RWPE1 (cell line): ENCODE data around the gene PWWP2B.

Source experiments
- CTCF ChIA-PET: fragments of 350-600 bp; sonication (Branson Sonifier 250); formaldehyde crosslinking; extraction: SDS; loops from one replicate; lab custom pipeline; 2021; lab: Yijun Ruan, JAX
- POLR2A ChIA-PET: fragments of 400-600 bp; formaldehyde crosslinking; extraction: SDS; loops from one replicate; lab custom pipeline; 2020; ENCODE audit warnings: antibody characterized with exemption; ENCODE audit not compliant: low non-redundant PET; lab: Yijun Ruan, JAX
- DNase-seq: peaks from one replicate; pipeline ENCODE4 v3.0.0; 2012; ENCODE audit warnings: low spot score
- H3K27ac ChIP-seq: fragments of 450-650 bp; 2 replicates; pipeline ENCODE4 v1.5.1; 2017
- TF ChIP-seq, protein P1 (sequence below): fragments of 450-650 bp; conservative IDR thresholded peaks from 2 replicates; pipeline ENCODE4 v1.5.1; 2017; ENCODE audit warnings: low read depth, mild to moderate bottlenecking

PWWP2B gene

DNA sequence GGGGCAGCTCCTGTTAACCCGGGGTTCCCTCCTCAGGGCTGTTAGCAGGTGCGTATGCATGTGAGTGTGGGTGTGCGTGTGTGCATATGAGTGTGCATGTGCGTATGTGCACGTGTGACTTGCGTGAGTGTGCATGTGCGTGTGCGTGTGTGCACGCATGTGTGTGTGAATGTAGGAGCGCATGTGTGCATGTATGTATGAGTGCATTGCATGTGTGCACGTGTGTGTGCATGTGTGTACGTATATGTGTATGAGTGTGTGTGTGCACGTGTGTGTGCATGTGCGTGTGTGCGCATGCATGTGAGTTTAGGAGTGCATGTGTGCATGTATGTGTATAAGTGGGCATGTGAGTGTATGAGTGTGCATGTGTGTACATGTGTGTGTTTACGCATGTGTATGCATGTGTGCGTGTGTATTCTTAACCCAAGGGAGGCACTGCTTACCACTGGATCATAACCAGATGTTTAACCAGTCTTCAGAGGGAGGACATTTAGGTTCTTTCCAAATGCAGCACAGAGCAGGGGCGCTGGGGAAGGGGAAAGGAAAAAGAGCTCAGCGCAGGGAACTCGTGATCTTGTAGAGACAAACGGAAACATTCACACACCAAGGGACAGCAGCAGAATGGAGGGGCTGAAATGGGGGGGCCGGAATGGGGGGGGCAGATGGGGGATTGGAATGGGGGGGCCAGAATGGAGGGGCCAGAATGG is 45.0 kb downstream of the PWWP2B start:
- TF ChIP-seq, protein P1, sequence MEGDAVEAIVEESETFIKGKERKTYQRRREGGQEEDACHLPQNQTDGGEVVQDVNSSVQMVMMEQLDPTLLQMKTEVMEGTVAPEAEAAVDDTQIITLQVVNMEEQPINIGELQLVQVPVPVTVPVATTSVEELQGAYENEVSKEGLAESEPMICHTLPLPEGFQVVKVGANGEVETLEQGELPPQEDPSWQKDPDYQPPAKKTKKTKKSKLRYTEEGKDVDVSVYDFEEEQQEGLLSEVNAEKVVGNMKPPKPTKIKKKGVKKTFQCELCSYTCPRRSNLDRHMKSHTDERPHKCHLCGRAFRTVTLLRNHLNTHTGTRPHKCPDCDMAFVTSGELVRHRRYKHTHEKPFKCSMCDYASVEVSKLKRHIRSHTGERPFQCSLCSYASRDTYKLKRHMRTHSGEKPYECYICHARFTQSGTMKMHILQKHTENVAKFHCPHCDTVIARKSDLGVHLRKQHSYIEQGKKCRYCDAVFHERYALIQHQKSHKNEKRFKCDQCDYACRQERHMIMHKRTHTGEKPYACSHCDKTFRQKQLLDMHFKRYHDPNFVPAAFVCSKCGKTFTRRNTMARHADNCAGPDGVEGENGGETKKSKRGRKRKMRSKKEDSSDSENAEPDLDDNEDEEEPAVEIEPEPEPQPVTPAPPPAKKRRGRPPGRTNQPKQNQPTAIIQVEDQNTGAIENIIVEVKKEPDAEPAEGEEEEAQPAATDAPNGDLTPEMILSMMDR = no peak
- ChIA-PET CTCF (interaction anchor here (0.6 kb wide), 1 partner anchor 30 kb away, joined by 3 read pairs; no protein-coding TSS in a partner anchor), POLR2A (no interaction called here)
- no peak for DNase-seq
- H3K27ac ChIP-seq = no peak overlapping the region

DNA sequence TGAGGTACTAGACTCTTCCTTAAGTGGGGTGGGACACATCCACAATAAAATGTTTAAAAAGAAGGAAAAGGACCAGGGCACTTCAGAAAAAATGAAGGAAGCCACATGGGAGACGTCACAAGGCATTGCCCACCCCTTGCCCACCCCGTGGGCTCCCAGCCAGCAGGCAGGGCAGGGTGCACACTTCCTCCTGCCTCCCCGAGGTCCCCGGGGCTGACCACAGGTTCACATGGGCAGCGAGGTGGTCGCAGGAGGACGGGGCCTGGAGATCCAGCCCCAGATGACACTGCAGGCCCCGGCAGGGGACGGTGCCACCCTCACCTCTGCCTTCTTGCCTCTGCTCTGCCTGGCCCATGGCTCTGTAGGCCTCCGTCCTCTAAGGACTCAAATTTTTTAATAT is 45.6 kb downstream of the PWWP2B start:
- TF ChIP-seq, protein P1 = no peak
- ChIA-PET POLR2A (no interaction called here), CTCF (no interaction called here)
- no peak overlapping the region for H3K27ac ChIP-seq
- no peak for DNase-seq

DNA sequence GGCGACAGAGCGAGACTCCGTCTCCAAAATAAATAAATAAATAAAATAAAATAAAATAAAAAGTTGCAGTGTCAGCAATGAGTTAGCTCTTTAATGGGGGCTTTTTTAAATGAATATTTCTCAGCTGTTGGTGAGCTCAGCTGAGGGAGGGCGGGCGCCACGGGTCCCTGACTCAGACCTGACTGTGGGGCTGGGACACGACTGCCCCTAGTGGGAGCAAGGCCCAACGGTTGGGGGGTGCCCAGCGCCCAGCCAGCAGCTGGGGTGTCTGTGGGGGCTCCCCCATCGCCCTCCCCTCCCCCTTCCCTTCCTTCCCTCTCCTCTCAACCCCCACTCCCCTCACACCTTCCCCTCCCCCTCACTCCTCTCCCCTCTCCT is 46.6 kb downstream of the PWWP2B start:
- CTCF ChIA-PET = interaction anchor here (0.6 to 1.1 kb wide), 5 partner anchors 15 to 83 kb away, joined by 3 to 5 read pairs (median 4); no protein-coding TSS in a partner anchor
- no peak for DNase-seq
- POLR2A ChIA-PET = no interaction called here

DNA sequence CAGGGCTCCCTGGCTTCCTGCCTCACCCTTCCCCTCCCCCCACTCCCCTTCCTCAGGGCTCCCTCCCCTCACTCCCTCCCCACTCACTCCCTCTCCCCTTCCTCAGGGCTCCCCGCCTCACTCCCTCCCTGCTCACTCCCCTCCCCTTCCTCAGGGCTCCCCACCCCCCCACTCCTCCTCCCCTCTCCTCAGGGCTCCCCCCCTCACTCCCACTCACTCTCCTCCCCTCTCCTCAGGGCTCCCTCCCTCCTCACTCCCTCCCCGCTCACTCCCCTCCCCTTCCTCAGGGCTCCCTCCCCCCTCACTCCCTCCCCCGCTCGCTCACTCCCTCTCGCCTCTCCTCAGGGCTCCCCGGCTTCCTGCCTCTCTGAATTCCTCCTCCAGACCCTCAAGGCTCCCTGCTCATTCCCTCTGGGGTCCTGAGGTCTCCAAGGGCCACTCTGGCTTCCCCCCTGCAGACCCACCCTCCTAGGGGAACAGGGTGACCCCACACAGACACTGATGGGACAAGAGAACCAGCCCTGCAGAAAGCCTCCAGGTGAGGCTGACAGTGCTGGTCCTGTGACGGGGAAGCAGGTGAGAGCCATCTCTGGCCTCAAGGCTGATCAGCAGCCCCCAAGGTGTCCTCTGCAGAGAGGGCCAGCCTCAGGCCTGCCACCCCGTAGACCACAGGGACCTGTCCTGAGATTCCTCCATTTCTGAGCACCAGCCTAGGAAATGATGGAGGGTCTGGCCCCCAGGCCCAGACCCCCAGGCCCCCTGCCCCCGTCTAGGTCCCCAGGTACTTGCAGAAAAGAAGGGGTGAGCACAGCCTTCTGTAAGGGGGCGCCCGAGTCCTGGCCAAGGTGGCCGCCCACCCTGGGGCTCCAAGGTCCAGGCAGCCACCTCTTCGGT is 47.2 kb downstream of the PWWP2B start:
- TF ChIP-seq, protein P1 = no peak
- H3K27ac ChIP-seq = peak overlapping the region; percentile 99
- DNase-seq = no peak
- CTCF ChIA-PET = interaction anchor here (0.6 to 1.1 kb wide), 6 partner anchors 15 to 84 kb away, joined by 3 to 5 read pairs (median 4); no protein-coding TSS in a partner anchor
- POLR2A ChIA-PET = no interaction called here

More for the DNA sequence above, 46.6 kb downstream of the PWWP2B start:
- TF ChIP-seq, protein P1 = peak; percentile 36
- H3K27ac ChIP-seq = no peak overlapping the region

DNA sequence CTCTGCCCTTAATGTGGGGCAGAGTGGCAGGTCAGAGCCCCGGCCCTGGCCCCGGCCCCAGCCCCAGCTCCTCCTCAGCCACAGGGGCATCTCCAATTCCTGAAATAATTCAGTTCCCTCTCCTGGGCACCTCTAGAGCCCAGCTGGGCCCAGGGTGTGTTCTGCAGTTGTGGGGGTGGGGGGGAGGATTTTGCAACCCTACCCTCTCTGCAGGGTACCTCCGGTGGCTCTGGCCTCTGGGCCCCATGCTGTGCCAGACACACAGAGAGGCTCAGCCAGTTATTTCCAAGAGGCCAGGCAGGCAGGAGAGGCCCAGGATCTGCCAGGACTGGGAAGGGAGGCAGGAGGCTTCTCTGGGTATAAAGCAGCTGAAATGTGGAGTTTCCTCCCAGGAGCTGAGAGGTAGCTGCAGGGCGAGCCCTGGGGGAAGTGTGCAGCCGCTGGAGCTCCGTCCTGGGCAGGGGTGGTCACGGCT is 47.9 kb downstream of the PWWP2B start:
- no peak for DNase-seq
- CTCF ChIA-PET = interaction anchor here (0.7 to 1.7 kb wide), 3 partner anchors 23 to 328 kb away, joined by 3 to 5 read pairs (median 3); no protein-coding TSS in a partner anchor
- peak overlapping the region; percentile 99 for H3K27ac ChIP-seq

More for the DNA sequence above, 47.9 kb downstream of the PWWP2B start:
- POLR2A ChIA-PET = no interaction called here
- TF ChIP-seq, protein P1 = no peak
